ENCODE results near the gene PTGDS.

The PTGDS gene

DNA sequence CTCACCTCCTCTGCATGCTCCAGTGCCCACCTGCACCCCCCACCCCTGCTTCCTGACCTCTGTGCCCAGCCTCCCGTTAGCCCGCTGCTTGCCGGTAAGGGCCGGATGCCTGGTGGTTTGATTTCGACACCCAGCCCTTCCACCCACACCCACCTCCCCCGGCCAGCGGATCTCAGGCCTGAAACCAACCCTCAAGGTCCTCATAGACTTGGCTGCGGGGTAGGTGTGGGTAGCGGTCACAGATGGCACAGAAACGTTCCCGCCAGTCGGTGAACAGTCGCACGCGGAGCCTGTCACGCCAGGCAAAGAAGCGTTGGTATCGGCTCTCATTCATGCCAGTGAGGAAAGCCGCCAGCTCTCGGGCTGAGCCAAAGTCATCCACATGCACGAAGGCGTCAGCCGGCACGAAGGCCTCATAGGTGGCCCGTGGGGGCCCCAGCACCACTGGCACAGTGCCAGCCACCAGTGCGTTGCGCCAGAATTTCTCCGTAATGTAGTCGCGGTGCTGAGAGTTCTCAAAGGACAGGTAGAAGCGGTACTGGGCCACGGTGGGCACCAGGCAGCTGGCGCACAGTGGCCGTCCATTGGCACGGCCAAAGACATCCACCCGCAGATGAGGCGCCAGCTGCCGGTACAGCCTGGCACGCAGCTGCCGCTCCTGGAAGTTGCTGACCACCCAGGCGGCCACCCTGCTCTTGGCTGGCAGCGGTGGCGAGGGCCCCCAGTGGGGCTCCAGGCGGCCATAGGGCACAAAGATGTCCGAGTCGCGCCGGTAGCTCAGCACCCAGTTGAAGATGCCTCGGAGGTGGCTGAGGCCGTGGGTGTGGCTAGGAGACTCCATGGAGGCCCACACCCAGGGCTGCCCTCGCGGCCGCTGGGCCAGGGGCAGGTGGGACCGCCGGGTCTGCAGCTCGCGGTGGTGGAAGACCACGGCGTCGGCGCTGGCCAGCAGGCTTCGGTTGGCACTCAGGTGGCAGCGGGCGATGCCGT lies 53.5 kb downstream of the PTGDS start:
- DNase-seq, result peak in 1 of 10 donors; percentile 88

More for the DNA sequence above, 53.5 kb downstream of the PTGDS start:
- intact Hi-C loops (cut with DNase I), result no loop called here

Measured in posterior cingulate gyrus (tissue), 11 donors.